ACHN (cell line): ENCODE data around the gene ZIC2.
A peak's percentile ranks its signal among the peaks of the same experiment; 100 is the strongest.

Experiments used
- DNase-seq: peaks from one replicate; pipeline ENCODE4 v3.0.0-alpha.2; 2015
- in situ Hi-C: cut with HindIII; loops from 2 replicates; pipeline ENCODE4 v1.10.0; 2017; ENCODE audit warnings: low sequenced_read_pairs, low pct_ligation_motif_present, low pct_unique_long_range_greater_than_20kb

Gene ZIC2

GRCh38 chr13:99971576-99972189, 9.9 kb upstream of the ZIC2 start, which contains the start of gene ZIC5:
Gene ZIC5, minus strand, starts transcription at chr13:99971767. Its CDS starts 164 bp downstream, at chr13:99971603.
- in situ Hi-C loops: no loop called here
- no peak for DNase-seq

- DNase-seq: no peak
- in situ Hi-C loops: no loop called here
These were observed 9.3 kb upstream of the ZIC2 start for GRCh38 chr13:99972190-99972731.

GRCh38 chr13:99973163-99973807, 8.3 kb upstream of the ZIC2 start:
- in situ Hi-C loops: no loop called here
- no peak for DNase-seq

GRCh38 chr13:99973808-99974185, 7.8 kb upstream of the ZIC2 start:
- in situ Hi-C loops: no loop called here

GRCh38 chr13:99974296-99974938, 7.2 kb upstream of the ZIC2 start:
- DNase-seq: no peak
- in situ Hi-C loops: no loop called here

More at GRCh38 chr13:99973808-99974185, 7.8 kb upstream of the ZIC2 start:
- no peak for DNase-seq

- in situ Hi-C loops: no loop called here
- DNase-seq: no peak
These were observed 6.5 kb upstream of the ZIC2 start for GRCh38 chr13:99974939-99975561.

- in situ Hi-C loops: no loop called here
- DNase-seq: no peak
These were observed 6.0 kb upstream of the ZIC2 start for GRCh38 chr13:99975626-99976025.

- no peak for DNase-seq
- in situ Hi-C loops: no loop called here
These were observed 5.0 kb upstream of the ZIC2 start for GRCh38 chr13:99976575-99976974.

GRCh38 chr13:99977334-99977911, 4.2 kb upstream of the ZIC2 start:
- DNase-seq: no peak

GRCh38 chr13:99977912-99978798, 3.4 kb upstream of the ZIC2 start:
- DNase-seq: no peak
- in situ Hi-C loops: no loop called here

More at GRCh38 chr13:99977334-99977911, 4.2 kb upstream of the ZIC2 start:
- in situ Hi-C loops: no loop called here

- in situ Hi-C loops: no loop called here
- DNase-seq: no peak
These were observed 2.7 kb upstream of the ZIC2 start for GRCh38 chr13:99978799-99979452.

GRCh38 chr13:99979453-99980200, 2.0 kb upstream of the ZIC2 start:
- in situ Hi-C loops: no loop called here
- peak; percentile 74 for DNase-seq

GRCh38 chr13:99980201-99980823, 1.3 kb upstream of the ZIC2 start:
- in situ Hi-C loops: no loop called here
- DNase-seq: peak; percentile 81

- DNase-seq: peak; percentile 75
- in situ Hi-C loops: no loop called here
These were observed 505 bp upstream of the ZIC2 start for GRCh38 chr13:99980824-99981734.

GRCh38 chr13:99982036-99982730, 599 bp downstream of the ZIC2 start:
- in situ Hi-C loops: no loop called here
- peak; percentile 36 for DNase-seq
